ENCODE results near the gene MORN1.

Gene MORN1

GRCh38 chr1:2406451-2407041 is 15.2 kb upstream of the MORN1 start:
- H3K27ac ChIP-seq (ENCODE audit: low read length): no peak overlapping the region
- H3K4me2 ChIP-seq (ENCODE audit: low read length): no peak overlapping the region
- H3K79me2 ChIP-seq (ENCODE audit: low read length): peaks cover 2% of the 10 kb centered on the region
- no peaks in the 10 kb centered on the region for H3K9me3 ChIP-seq (ENCODE audit: insufficient read depth, low read length)
- TF ChIP-seq EZH2phosphoT487 (IDR thresholded peaks at IDR 0.05; ENCODE audit: low read depth) (no peak), CTCF (IDR thresholded peaks at IDR 0.05; ENCODE audit: low read depth, low read length) (0 out of 2 replicates have a peak, but pooled peaks have one; percentile 5)
- H3K4me3 ChIP-seq (ENCODE audit: low read length): no peak overlapping the region
- peaks cover 26% of the 10 kb centered on the region for H3K36me3 ChIP-seq (replicated peaks; ENCODE audit: low read depth, low read length)
- peaks cover 3% of the 10 kb centered on the region; the same call in 1 of the 2 replicates for H3K4me1 ChIP-seq (ENCODE audit: low read length)
- no peak overlapping the region for H3K9ac ChIP-seq (ENCODE audit: low read length)
- no peaks in the 10 kb centered on the region for H4K20me1 ChIP-seq (ENCODE audit: insufficient read depth, low read length)
- no peak overlapping the region for H2AFZ ChIP-seq (ENCODE audit: low read depth, low read length)
- no peaks in the 10 kb centered on the region for H3K27me3 ChIP-seq (ENCODE audit: low read depth, low read length)

GRCh38 chr1:2405588-2406295 is 14.4 kb upstream of the MORN1 start:
- H4K20me1 ChIP-seq (ENCODE audit: insufficient read depth, low read length): no peaks in the 10 kb centered on the region
- H3K9ac ChIP-seq (ENCODE audit: low read length): no peak overlapping the region
- no peak for TF ChIP-seq CTCF (IDR thresholded peaks at IDR 0.05; ENCODE audit: low read depth, low read length)
- no peak for TF ChIP-seq EZH2phosphoT487 (IDR thresholded peaks at IDR 0.05; ENCODE audit: low read depth)
- H3K36me3 ChIP-seq (replicated peaks; ENCODE audit: low read depth, low read length): peaks cover 29% of the 10 kb centered on the region
- H3K4me1 ChIP-seq (ENCODE audit: low read length): no peaks in the 10 kb centered on the region
- no peak overlapping the region for H3K4me3 ChIP-seq (ENCODE audit: low read length)
- H3K9me3 ChIP-seq (ENCODE audit: insufficient read depth, low read length): no peaks in the 10 kb centered on the region
- no peaks in the 10 kb centered on the region for H3K79me2 ChIP-seq (ENCODE audit: low read length)
- H3K27ac ChIP-seq (ENCODE audit: low read length): no peak overlapping the region
- no peaks in the 10 kb centered on the region for H3K27me3 ChIP-seq (ENCODE audit: low read depth, low read length)
- H3K4me2 ChIP-seq (ENCODE audit: low read length): no peak overlapping the region
- no peak overlapping the region for H2AFZ ChIP-seq (ENCODE audit: low read depth, low read length)

- no peak overlapping the region for H2AFZ ChIP-seq (ENCODE audit: low read depth, low read length)
- no peaks in the 10 kb centered on the region for H3K27me3 ChIP-seq (ENCODE audit: low read depth, low read length)
- H3K4me1 ChIP-seq (ENCODE audit: low read length): no peaks in the 10 kb centered on the region
- H4K20me1 ChIP-seq (ENCODE audit: insufficient read depth, low read length): no peaks in the 10 kb centered on the region
- TF ChIP-seq CTCF (IDR thresholded peaks at IDR 0.05; ENCODE audit: low read depth, low read length): no peak
- no peak for TF ChIP-seq EZH2phosphoT487 (IDR thresholded peaks at IDR 0.05; ENCODE audit: low read depth)
- no peak overlapping the region for H3K4me3 ChIP-seq (ENCODE audit: low read length)
- no peaks in the 10 kb centered on the region for H3K79me2 ChIP-seq (ENCODE audit: low read length)
- H3K9ac ChIP-seq (ENCODE audit: low read length): no peak overlapping the region
- H3K36me3 ChIP-seq (replicated peaks; ENCODE audit: low read depth, low read length): peaks cover 35% of the 10 kb centered on the region
- no peaks in the 10 kb centered on the region for H3K9me3 ChIP-seq (ENCODE audit: insufficient read depth, low read length)
- no peak overlapping the region for H3K27ac ChIP-seq (ENCODE audit: low read length)
- no peak overlapping the region for H3K4me2 ChIP-seq (ENCODE audit: low read length)
Measured at GRCh38 chr1:2404890-2405511, 13.6 kb upstream of the MORN1 start.

GRCh38 chr1:2404142-2404889 is 13.0 kb upstream of the MORN1 start:
- Histone ChIP-seq H3K4me1 (ENCODE audit: low read length) (no peaks in the 10 kb centered on the region), H3K4me2 (ENCODE audit: low read length) (no peak overlapping the region), H3K27me3 (ENCODE audit: low read depth, low read length) (no peaks in the 10 kb centered on the region), H3K4me3 (ENCODE audit: low read length) (no peak overlapping the region), H3K36me3 (replicated peaks; ENCODE audit: low read depth, low read length) (peaks cover 39% of the 10 kb centered on the region), H3K9ac (ENCODE audit: low read length) (no peak overlapping the region), H2AFZ (ENCODE audit: low read depth, low read length) (no peak overlapping the region), H3K27ac (ENCODE audit: low read length) (no peak overlapping the region), H4K20me1 (ENCODE audit: insufficient read depth, low read length) (no peaks in the 10 kb centered on the region), H3K79me2 (ENCODE audit: low read length) (no peaks in the 10 kb centered on the region), H3K9me3 (ENCODE audit: insufficient read depth, low read length) (no peaks in the 10 kb centered on the region)
- no peak for TF ChIP-seq EZH2phosphoT487 (IDR thresholded peaks at IDR 0.05; ENCODE audit: low read depth)
- TF ChIP-seq CTCF (IDR thresholded peaks at IDR 0.05; ENCODE audit: low read depth, low read length): no peak

Data from OCI-LY3 (cell line).